ENCODE results near the gene PTGDR2. TPM values are rescaled to one million over a fixed set of nuclear protein-coding genes. Genes with fewer than 3 reads are reported as not detected.

PTGDR2 gene
- total and polyA plus RNA-seq, 9 of the 15 experiments (the other 6 are each of a cell fraction or from before 2014, with no cell fraction given): 0.51 to 2.6 (median 1.6) TPM

- Histone ChIP-seq H3K9me3 (replicated peaks; ENCODE audit: control insufficient read depth, insufficient read depth, low read depth, low read length) (no peaks in the 10 kb centered on the region), H3K9ac (ENCODE audit: insufficient read depth in 1 of 2, low read depth in 2 of 2, low read length in 2 of 2) (peak overlapping the region; percentile 73 to 81; a peak in 2 of 4 replicates), H3K4me3 (no peak overlapping the region), H3K36me3 (ENCODE audit: control insufficient read depth, insufficient read depth, low read length) (peaks cover 18% of the 10 kb centered on the region), H2AFZ (ENCODE audit: low read depth, low read length) (peak overlapping the region; percentile 96), H3K79me2 (ENCODE audit: control insufficient read depth, insufficient read depth, low read length) (peaks cover 39% of the 10 kb centered on the region), H3K27me3 (ENCODE audit: control insufficient read depth in 2 of 2, insufficient read depth in 2 of 2, low read length in 2 of 2) (no peaks in the 10 kb centered on the region), H3K9me1 (ENCODE audit: control insufficient read depth, insufficient read depth, low read length) (peaks cover 3% of the 10 kb centered on the region), H3K4me1 (replicated peaks in 1 of 2; ENCODE audit: control insufficient read depth in 2 of 2, insufficient read depth in 2 of 2, low read length in 2 of 2) (peaks cover 28 to 41% of the 10 kb centered on the region in 2 experiments), H3K4me2 (ENCODE audit: insufficient read depth, low read length) (peak overlapping the region; percentile 89), H4K20me1 (replicated peaks; ENCODE audit: control insufficient read depth, insufficient read depth, low read length) (peaks cover 3% of the 10 kb centered on the region; the same call in 1 of the 2 replicates), H3K27ac (ENCODE audit: extremely low read depth, low read depth, low read length) (peak overlapping the region; percentile 67)
- ATAC-seq (no peak), DNase-seq (ENCODE audit: extremely low read depth in 1 of 4, low spot score in 3 of 4) (no peak), FAIRE-seq (no peak)
- intact Hi-C loops (cut with micrococcal nuclease): no loop called here
- WGBS (ENCODE audit: insufficient coverage, low coverage, missing lambda C conversion rate): 54% methylated on average over 14 of the region's 14 CpGs
- BruUV-seq (replicated peaks): no TSS peak
- in situ Hi-C loops (cut with MboI): no loop called here
- ChIA-PET CTCF (ENCODE audit: low intra/inter-chr PET ratio) (no interaction called here), POLR2A (interaction anchor here (0.8 to 1.4 kb wide), 3 partner anchors 8 to 51 kb away, joined by 3 to 4 read pairs (median 4); no protein-coding TSS in a partner anchor)
- TF ChIP-seq MAFF (IDR thresholded peaks at IDR 0.05; ENCODE audit: low read length) (peak; percentile 55), ZBTB7A (IDR thresholded peaks at IDR 0.05; ENCODE audit: borderline replicate concordance, control insufficient read depth, low read depth, low read length) (peak; percentile 14; the same call in 1 of the 2 replicates), ZNF316 (IDR thresholded peaks at IDR 0.05) (peak; percentile 86), SNAPC5 (CRISPR knock-in tag; IDR thresholded peaks at IDR 0.05) (no peak), NFE2 (IDR thresholded peaks at IDR 0.05; ENCODE audit: low read depth) (no peak), MAFG (tag; conservative IDR thresholded peaks at IDR 0.05) (0 out of 2 replicates have a peak, but pooled peaks have one; percentile 49), NEUROD1 (IDR thresholded peaks at IDR 0.05; ENCODE audit: borderline replicate concordance, low read depth, low read length, partially characterized antibody) (no peak), CBFB (CRISPR knock-in tag; IDR thresholded peaks at IDR 0.05) (no peak), ZBTB9 (CRISPR knock-in tag; IDR thresholded peaks at IDR 0.05) (no peak), DDX20 (tag; IDR thresholded peaks at IDR 0.05; ENCODE audit: low read depth) (no peak), MAFK (IDR thresholded peaks at IDR 0.05; ENCODE audit: low read length) (peak; percentile 64), PHB (CRISPR knock-in tag; IDR thresholded peaks at IDR 0.05) (no peak), C11orf30 (IDR thresholded peaks at IDR 0.05; ENCODE audit: low read depth) (peak; percentile 83), GABPA (tag; conservative IDR thresholded peaks at IDR 0.05; ENCODE audit: low read depth) (no peak), BCLAF1 (IDR thresholded peaks at IDR 0.05; ENCODE audit: borderline replicate concordance in 1 of 2, control insufficient read depth in 1 of 2, low read depth in 2 of 2, low read length in 1 of 2) (no peak), SIRT6 (IDR thresholded peaks at IDR 0.05; ENCODE audit: low read depth, low read length) (no peak)
Measured at GRCh38 chr11:60840470-60841430, 15.0 kb downstream of the PTGDR2 start.

All from K562 (cell line).